Suprapubic skin (tissue), 3 donors: ENCODE data around the gene SLC29A2.

Source experiments
- CTCF ChIP-seq, 2 donors: fragments of 200-600 bp in 1 of 2; fragments of 450-650 bp in 1 of 2; sonication (generic) in 1 of 2; IDR thresholded peaks; one replicate each; pipeline ENCODE4 v1.5.1; 2016 to 2019; ENCODE audit warnings: antibody characterized with exemption in 2 of 2, mild to moderate bottlenecking in 1 of 2, moderate library complexity in 1 of 2
- POLR2A ChIP-seq, 2 donors: fragments of 450-650 bp; IDR thresholded peaks; one replicate each; pipeline ENCODE4 v1.6.1; 2017; ENCODE audit warnings: antibody characterized with exemption in 2 of 2, mild to moderate bottlenecking in 2 of 2, moderate library complexity in 2 of 2

- TF ChIP-seq CTCF (IDR thresholded peaks at IDR 0.05): no peak
- no peak for TF ChIP-seq POLR2A (IDR thresholded peaks at IDR 0.05)
Measured at GRCh38 chr11:66412110-66412509, 40.5 kb upstream of the SLC29A2 start.
